HEK293 (cell line): ENCODE data around the gene UGT1A8.

ENCODE experiments used
- CTCF ChIP-seq: fragments of 450-650 bp; formaldehyde crosslinking; IDR thresholded peaks from 2 replicates; pipeline ENCODE4 v1.5.1; 2016; ENCODE audit warnings: missing biosample characterization, missing genetic modification characterization
- TRIM28 ChIP-seq: IDR thresholded peaks from 2 replicates; pipeline ENCODE4 v1.6.1; 2011; ENCODE audit warnings: low read length, control low read depth, borderline replicate concordance
- ZBTB21 ChIP-seq: fragments of 450-650 bp; formaldehyde crosslinking; IDR thresholded peaks from 2 replicates; pipeline ENCODE4 v1.5.1; 2017; ENCODE audit warnings: missing biosample characterization, missing genetic modification characterization
- ZNF146 ChIP-seq: fragments of 450-650 bp; formaldehyde crosslinking; IDR thresholded peaks from 2 replicates; pipeline ENCODE4 v1.5.1; 2016; ENCODE audit warnings: missing biosample characterization, missing genetic modification characterization
- ZNF19 ChIP-seq: fragments of 450-650 bp; formaldehyde crosslinking; IDR thresholded peaks from 2 replicates; pipeline ENCODE4; 2016; ENCODE audit warnings: missing biosample characterization, missing genetic modification characterization, low read depth
- ZNF2 ChIP-seq: fragments of 450-650 bp; formaldehyde crosslinking; IDR thresholded peaks from 2 replicates; pipeline ENCODE4 v1.5.1; 2016; ENCODE audit warnings: missing biosample characterization, missing genetic modification characterization
- ZNF549 ChIP-seq: fragments of 450-650 bp; IDR thresholded peaks from 2 replicates; pipeline ENCODE4 v1.5.1; 2018; ENCODE audit warnings: missing biosample characterization, missing genetic modification characterization, mild to moderate bottlenecking, inconsistent platforms, moderate library complexity
- ZNF639 ChIP-seq: fragments of 450-650 bp; formaldehyde crosslinking; IDR thresholded peaks from 2 replicates; pipeline ENCODE4 v1.5.1; 2016; ENCODE audit warnings: missing biosample characterization, missing genetic modification characterization
- ZSCAN5A ChIP-seq: fragments of 450-650 bp; formaldehyde crosslinking; IDR thresholded peaks from 2 replicates; pipeline ENCODE4 v1.5.1; 2016; ENCODE audit warnings: missing biosample characterization, missing genetic modification characterization

- TF ChIP-seq ZNF639 (tag by site-specific recombination) (no peak), CTCF (tag by site-specific recombination) (no peak), ZNF2 (no peak), ZNF146 (tag by site-specific recombination) (no peak), ZBTB21 (tag by site-specific recombination) (no peak), ZNF19 (tag by site-specific recombination) (no peak), ZNF549 (tag by site-specific recombination) (no peak), ZSCAN5A (tag by site-specific recombination) (no peak), TRIM28 (no peak)
Observed at GRCh38 chr2:233791883-233792329, 174.5 kb downstream of the UGT1A8 start.
